Erythroblast (primary cell): ENCODE results near the gene MED12L.

Experiments
- GATA1 ChIP-seq: IDR thresholded peaks from 2 replicates; pipeline ENCODE4 v1.6.1; 2011; ENCODE audit warnings: low read depth, mild to moderate bottlenecking, control low read depth, low read length, moderate library complexity
- POLR2A ChIP-seq: IDR thresholded peaks from 2 replicates; pipeline ENCODE4 v1.6.1; 2011; ENCODE audit warnings: mild to moderate bottlenecking, low read length

GRCh38 chr3:151159806-151160205, 74.3 kb downstream of the MED12L start:
- no peak for TF ChIP-seq POLR2A
- TF ChIP-seq GATA1 = no peak
